Astrocyte (in vitro differentiated cells and primary cell): Measurements from ENCODE around the gene CHST11. TPM values are rescaled to one million over a fixed set of nuclear protein-coding genes. Genes with fewer than 3 reads are reported as not detected.

ENCODE experiments used
- DNase-seq: peaks from one replicate; pipeline ENCODE4 v3.0.0-alpha.2; 2010; ENCODE audit warnings: low read depth
- FAIRE-seq: peaks from 2 replicates; lab custom pipeline; 2011; peaks lifted over from hg19 to GRCh38; lab: Jason Lieb, UNC
- H2AFZ ChIP-seq: 2 replicates; pipeline ENCODE4 v1.6.0; 2012; ENCODE audit warnings: low read depth, low read length, inconsistent platforms
- H3K27ac ChIP-seq: 2 replicates; pipeline ENCODE4 v1.5.1; 2011; ENCODE audit warnings: low read depth, low read length, inconsistent platforms
- H3K27me3 ChIP-seq: 2 replicates; pipeline ENCODE4 v1.6.0; 2011; ENCODE audit warnings: low read length, inconsistent platforms; ENCODE audit not compliant: insufficient read depth
- H3K36me3 ChIP-seq: 2 replicates; pipeline ENCODE4 v1.5.1; 2011; ENCODE audit warnings: low read length, inconsistent platforms; ENCODE audit not compliant: insufficient read depth
- H3K4me1 ChIP-seq: 2 replicates; pipeline ENCODE4 v1.5.1; 2011; ENCODE audit warnings: low read length, inconsistent platforms; ENCODE audit not compliant: insufficient read depth
- H3K4me2 ChIP-seq: 2 replicates; pipeline ENCODE4 v1.6.0; 2012; ENCODE audit warnings: low read length, inconsistent platforms
- H3K4me3 ChIP-seq: 2 replicates; pipeline ENCODE4 v1.5.1; 2011; ENCODE audit warnings: low read depth, mild to moderate bottlenecking, low read length, inconsistent platforms; ENCODE audit not compliant: insufficient read depth
- H3K79me2 ChIP-seq: 2 replicates; pipeline ENCODE4 v1.6.0; 2012; ENCODE audit warnings: mild to moderate bottlenecking, low read length, inconsistent platforms; ENCODE audit not compliant: insufficient read depth
- H3K9ac ChIP-seq: 2 replicates; pipeline ENCODE4 v1.6.0; 2012; ENCODE audit warnings: mild to moderate bottlenecking, low read length, inconsistent platforms
- H3K9me3 ChIP-seq: 2 replicates; pipeline ENCODE4 v1.5.1; 2012; ENCODE audit warnings: low read depth, mild to moderate bottlenecking, low read length, inconsistent platforms; ENCODE audit not compliant: insufficient read depth
- H4K20me1 ChIP-seq: 2 replicates; pipeline ENCODE4 v1.6.0; 2012; ENCODE audit warnings: low read length, inconsistent platforms; ENCODE audit not compliant: insufficient read depth
- H3K27ac Mint-ChIP-seq: one replicate; pipeline ENCODE4 v1.8.0; 2021; ENCODE audit warnings: mild to moderate bottlenecking, mixed read lengths; ENCODE audit not compliant: unreplicated experiment
- H3K27me3 Mint-ChIP-seq: one replicate; pipeline ENCODE4 v1.8.0; 2021; ENCODE audit warnings: low read depth, mixed read lengths; ENCODE audit not compliant: unreplicated experiment
- H3K36me3 Mint-ChIP-seq: one replicate; pipeline ENCODE4 v1.8.0; 2021; ENCODE audit warnings: low read depth, mixed read lengths; ENCODE audit not compliant: unreplicated experiment
- H3K4me1 Mint-ChIP-seq: one replicate; pipeline ENCODE4 v1.8.0; 2021; ENCODE audit warnings: low read depth, mixed read lengths; ENCODE audit not compliant: unreplicated experiment
- H3K4me3 Mint-ChIP-seq: one replicate; pipeline ENCODE4 v1.8.0; 2021; ENCODE audit warnings: mild to moderate bottlenecking, moderate library complexity, mixed read lengths; ENCODE audit not compliant: unreplicated experiment
- H3K9me3 Mint-ChIP-seq: one replicate; pipeline ENCODE4 v1.8.0; 2021; ENCODE audit warnings: mild to moderate bottlenecking, mixed read lengths; ENCODE audit not compliant: unreplicated experiment
- CTCF ChIP-seq: IDR thresholded peaks from 2 replicates; pipeline ENCODE4 v1.5.1; 2011; ENCODE audit warnings: low read depth, mild to moderate bottlenecking, inconsistent platforms, low read length, moderate library complexity; ENCODE audit not compliant: insufficient read depth
- EZH2 ChIP-seq: IDR thresholded peaks from 2 replicates; pipeline ENCODE4 v1.6.1; 2012; ENCODE audit warnings: mild to moderate bottlenecking, low read length, inconsistent platforms; ENCODE audit not compliant: insufficient read depth
- total RNA-seq: library from RNA; stranded (reverse); gene quantifications from 2 replicates; pipeline ENCODE4 v1.2.1, GENCODE V29; 2021

The CHST11 gene
- total RNA-seq, 1 donor from 2014 or later, result 30.2 TPM

DNA sequence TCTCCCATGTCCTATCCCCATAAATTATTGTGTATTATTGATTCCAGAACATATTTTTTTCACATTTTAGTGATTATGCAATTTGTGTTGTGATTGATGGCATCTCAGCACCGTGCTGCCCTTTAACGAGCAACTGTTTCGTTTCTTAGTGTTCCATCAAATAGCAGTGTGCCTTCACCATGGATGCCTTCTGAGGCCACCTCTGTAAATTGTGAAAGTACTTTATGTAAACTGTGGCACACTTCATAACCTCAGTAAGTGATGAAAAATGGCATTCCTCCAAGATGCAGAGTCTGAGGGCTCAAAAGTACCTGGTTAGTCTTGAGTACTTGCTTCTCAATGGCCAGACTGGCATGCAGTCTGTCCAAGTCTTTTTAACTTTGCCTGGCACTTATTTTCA lies 8.2 kb downstream of the CHST11 start:
- Histone ChIP-seq H3K4me1 (peaks cover 9% of the 10 kb centered on the region), H3K9me3 (no peaks in the 10 kb centered on the region), H3K27ac (no peak overlapping the region), H3K27me3 (no peaks in the 10 kb centered on the region), H3K4me3 (no peak overlapping the region), H3K79me2 (peaks cover 93% of the 10 kb centered on the region), H4K20me1 (peaks cover 66% of the 10 kb centered on the region), H3K4me2 (no peak overlapping the region), H2AFZ (no peak overlapping the region), H3K36me3 (peaks cover 3% of the 10 kb centered on the region), H3K9ac (no peak overlapping the region)
- Mint-ChIP-seq H3K27me3 (no peaks in the 10 kb centered on the region), H3K27ac (no peak overlapping the region), H3K4me3 (no peak overlapping the region), H3K9me3 (peaks cover under 1% of the 10 kb centered on the region), H3K36me3 (peaks cover 6% of the 10 kb centered on the region), H3K4me1 (peaks cover 23% of the 10 kb centered on the region)
- no peak for FAIRE-seq
- TF ChIP-seq EZH2, result no peak
- TF ChIP-seq CTCF, result no peak
- DNase-seq, result no peak

DNA sequence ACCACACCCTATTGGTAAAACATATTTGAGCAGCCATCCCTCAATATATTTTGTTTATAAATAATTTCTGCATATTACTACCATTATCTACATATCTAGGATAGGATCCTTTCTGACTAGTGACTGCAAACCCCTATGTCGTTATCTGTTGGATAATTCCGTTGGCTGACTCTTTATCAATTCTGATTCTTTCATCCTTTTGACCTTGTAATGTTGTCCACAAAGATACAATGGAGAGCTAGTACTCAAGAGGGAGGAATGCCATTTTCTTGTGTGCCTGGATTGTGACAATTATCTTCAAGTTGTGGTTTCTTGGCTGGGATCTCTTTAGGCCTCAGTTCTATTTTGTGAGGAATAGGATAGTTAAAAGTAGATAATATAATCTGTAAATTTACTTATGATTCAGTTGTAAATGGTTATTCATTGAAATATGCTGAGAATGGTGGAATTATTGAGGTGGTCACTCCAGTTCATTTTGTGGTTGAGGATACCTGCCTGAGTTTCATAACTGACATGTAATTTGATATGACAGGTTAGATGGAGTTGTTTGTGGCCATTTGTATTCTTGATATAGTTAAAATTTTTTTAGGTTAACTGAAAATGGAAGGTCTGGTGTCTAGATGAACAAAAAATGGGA lies 10.1 kb downstream of the CHST11 start:
- Histone ChIP-seq H3K27ac (no peak overlapping the region), H3K9me3 (no peaks in the 10 kb centered on the region), H2AFZ (no peak overlapping the region), H3K36me3 (peaks cover 3% of the 10 kb centered on the region), H3K4me1 (no peaks in the 10 kb centered on the region), H3K27me3 (no peaks in the 10 kb centered on the region), H3K4me2 (no peak overlapping the region), H3K9ac (no peak overlapping the region), H3K79me2 (peaks cover 85% of the 10 kb centered on the region), H3K4me3 (no peak overlapping the region), H4K20me1 (peaks cover 66% of the 10 kb centered on the region)
- Mint-ChIP-seq H3K9me3 (peaks cover 4% of the 10 kb centered on the region), H3K36me3 (peaks cover 6% of the 10 kb centered on the region), H3K27ac (no peak overlapping the region), H3K4me1 (peaks cover 16% of the 10 kb centered on the region), H3K4me3 (no peak overlapping the region), H3K27me3 (no peaks in the 10 kb centered on the region)
- no peak for FAIRE-seq
- TF ChIP-seq CTCF (no peak), EZH2 (no peak)
- DNase-seq, result no peak

DNA sequence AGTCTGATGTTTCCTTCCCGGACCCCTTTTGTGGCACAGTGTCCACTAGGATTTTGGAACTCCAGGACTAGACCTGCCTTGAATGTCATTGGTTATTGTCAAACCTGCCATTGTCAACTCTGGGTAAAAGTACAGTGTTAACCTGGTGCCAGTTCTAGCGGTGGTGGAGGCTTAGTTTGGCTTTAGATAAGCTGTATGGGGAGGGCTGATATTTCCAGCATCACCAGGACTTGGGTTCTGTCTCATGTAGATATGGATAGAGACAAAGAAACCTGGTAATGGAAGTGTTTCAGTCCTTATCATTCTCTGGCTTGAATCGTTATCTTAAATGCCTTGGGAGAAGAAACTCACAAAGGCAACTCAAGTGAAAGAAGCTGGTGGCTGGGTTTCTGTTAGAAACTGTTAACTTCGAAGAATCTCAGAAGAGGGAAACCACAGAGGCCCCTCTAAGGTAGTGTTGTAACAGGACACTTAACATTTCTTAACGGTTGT lies 10.6 kb downstream of the CHST11 start:
- Histone ChIP-seq H3K9me3 (no peaks in the 10 kb centered on the region), H3K4me1 (no peaks in the 10 kb centered on the region), H3K9ac (no peak overlapping the region), H3K27ac (no peak overlapping the region), H3K36me3 (peaks cover 3% of the 10 kb centered on the region), H3K79me2 (peaks cover 88% of the 10 kb centered on the region), H4K20me1 (peaks cover 69% of the 10 kb centered on the region), H3K4me3 (no peak overlapping the region), H2AFZ (no peak overlapping the region), H3K27me3 (no peaks in the 10 kb centered on the region), H3K4me2 (no peak overlapping the region)
- Mint-ChIP-seq H3K4me1 (peaks cover 16% of the 10 kb centered on the region), H3K4me3 (no peak overlapping the region), H3K36me3 (peaks cover 6% of the 10 kb centered on the region), H3K27me3 (no peaks in the 10 kb centered on the region), H3K27ac (no peak overlapping the region), H3K9me3 (peaks cover 4% of the 10 kb centered on the region)
- FAIRE-seq (no peak), DNase-seq (no peak)
- TF ChIP-seq EZH2, result no peak
- TF ChIP-seq CTCF, result no peak
